Measurements from ENCODE around the gene GZF1. TPM values are rescaled to one million over a fixed set of nuclear protein-coding genes. Genes with fewer than 3 reads are reported as not detected.
A peak's percentile ranks its signal among the peaks of the same experiment; 100 is the strongest.

GZF1 gene
- total RNA-seq, 1 donor from 2014 or later: 12.9 TPM

GRCh38 chr20:23340524-23340923 lies 21.5 kb upstream of the GZF1 start:
- H3K27me3 Mint-ChIP-seq (ENCODE audit: insufficient read depth, low read depth): peaks cover 2% of the 10 kb centered on the region
- Histone ChIP-seq H3K27ac (no peak overlapping the region), H3K27me3 (no peaks in the 10 kb centered on the region), H3K9me3 (ENCODE audit: low read depth) (no peaks in the 10 kb centered on the region), H3K36me3 (no peaks in the 10 kb centered on the region), H3K79me2 (ENCODE audit: low read depth) (no peaks in the 10 kb centered on the region), H3F3A (ENCODE audit: low read depth) (no peaks in the 10 kb centered on the region), H3K4me3 (no peak overlapping the region), H3K4me1 (no peaks in the 10 kb centered on the region), H2AFZ (replicated peaks) (no peak overlapping the region), H3K9ac (no peak overlapping the region), H4K20me1 (ENCODE audit: low read depth) (no peaks in the 10 kb centered on the region), H3K4me2 (no peak overlapping the region)
- H3K4me1 Mint-ChIP-seq: peaks cover 2% of the 10 kb centered on the region
- peak overlapping the region; percentile 36 for H3K4me3 Mint-ChIP-seq
- no peaks in the 10 kb centered on the region for H3K36me3 Mint-ChIP-seq
- DNase-seq (ENCODE audit: low spot score): peak; percentile 85
- peak overlapping the region; percentile 93 for H3K27ac Mint-ChIP-seq
- no peaks in the 10 kb centered on the region for H3K9me3 Mint-ChIP-seq
- no peak for TF ChIP-seq EZH2 (IDR thresholded peaks at IDR 0.05)
- TF ChIP-seq, protein P1, sequence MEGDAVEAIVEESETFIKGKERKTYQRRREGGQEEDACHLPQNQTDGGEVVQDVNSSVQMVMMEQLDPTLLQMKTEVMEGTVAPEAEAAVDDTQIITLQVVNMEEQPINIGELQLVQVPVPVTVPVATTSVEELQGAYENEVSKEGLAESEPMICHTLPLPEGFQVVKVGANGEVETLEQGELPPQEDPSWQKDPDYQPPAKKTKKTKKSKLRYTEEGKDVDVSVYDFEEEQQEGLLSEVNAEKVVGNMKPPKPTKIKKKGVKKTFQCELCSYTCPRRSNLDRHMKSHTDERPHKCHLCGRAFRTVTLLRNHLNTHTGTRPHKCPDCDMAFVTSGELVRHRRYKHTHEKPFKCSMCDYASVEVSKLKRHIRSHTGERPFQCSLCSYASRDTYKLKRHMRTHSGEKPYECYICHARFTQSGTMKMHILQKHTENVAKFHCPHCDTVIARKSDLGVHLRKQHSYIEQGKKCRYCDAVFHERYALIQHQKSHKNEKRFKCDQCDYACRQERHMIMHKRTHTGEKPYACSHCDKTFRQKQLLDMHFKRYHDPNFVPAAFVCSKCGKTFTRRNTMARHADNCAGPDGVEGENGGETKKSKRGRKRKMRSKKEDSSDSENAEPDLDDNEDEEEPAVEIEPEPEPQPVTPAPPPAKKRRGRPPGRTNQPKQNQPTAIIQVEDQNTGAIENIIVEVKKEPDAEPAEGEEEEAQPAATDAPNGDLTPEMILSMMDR (IDR thresholded peaks at IDR 0.05): peak; percentile 79

- Histone ChIP-seq H3K27me3 (no peaks in the 10 kb centered on the region), H3K9me3 (ENCODE audit: low read depth) (no peaks in the 10 kb centered on the region), H3K4me2 (no peak overlapping the region), H3K79me2 (ENCODE audit: low read depth) (no peaks in the 10 kb centered on the region), H3K27ac (no peak overlapping the region), H3K36me3 (no peaks in the 10 kb centered on the region), H3F3A (ENCODE audit: low read depth) (no peaks in the 10 kb centered on the region), H4K20me1 (ENCODE audit: low read depth) (no peaks in the 10 kb centered on the region), H3K4me3 (no peak overlapping the region), H3K4me1 (no peaks in the 10 kb centered on the region), H3K9ac (no peak overlapping the region), H2AFZ (replicated peaks) (no peak overlapping the region)
- Mint-ChIP-seq H3K36me3 (no peaks in the 10 kb centered on the region), H3K4me1 (peaks cover 2% of the 10 kb centered on the region), H3K4me3 (no peak overlapping the region), H3K27me3 (ENCODE audit: insufficient read depth, low read depth) (peaks cover 2% of the 10 kb centered on the region), H3K9me3 (no peaks in the 10 kb centered on the region), H3K27ac (no peak overlapping the region)
- DNase-seq (ENCODE audit: low spot score): no peak
- TF ChIP-seq EZH2 (IDR thresholded peaks at IDR 0.05) (no peak), EZH2phosphoT487 (IDR thresholded peaks at IDR 0.05) (no peak)
- TF ChIP-seq, protein P1 (IDR thresholded peaks at IDR 0.05): no peak
These were observed 20.9 kb upstream of the GZF1 start for GRCh38 chr20:23341073-23341472.

DNA sequence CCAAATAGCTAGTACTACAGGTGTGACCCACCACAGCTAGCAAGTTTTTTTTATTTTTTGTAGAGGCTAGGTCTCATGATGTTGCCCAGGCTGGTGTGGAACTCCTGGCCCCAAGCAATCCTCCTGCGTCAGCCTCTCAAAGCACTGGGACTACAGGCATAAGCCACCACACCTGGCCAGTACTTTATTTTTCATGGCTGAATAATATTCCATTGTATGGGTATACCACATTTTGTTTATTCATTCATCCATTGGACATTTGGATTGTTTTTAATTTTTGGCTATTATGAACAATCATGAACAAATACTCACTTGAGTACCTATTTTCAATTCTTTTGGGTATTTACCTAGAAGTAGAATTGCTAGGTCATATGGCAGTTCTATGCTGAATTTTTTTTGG lies 18.4 kb upstream of the GZF1 start:
- no peak for DNase-seq (ENCODE audit: low spot score)
- Histone ChIP-seq H3K36me3 (no peaks in the 10 kb centered on the region), H3K27ac (no peak overlapping the region), H3K9me3 (ENCODE audit: low read depth) (no peaks in the 10 kb centered on the region), H3K4me2 (no peak overlapping the region), H3K4me1 (no peaks in the 10 kb centered on the region), H3F3A (ENCODE audit: low read depth) (no peaks in the 10 kb centered on the region), H3K79me2 (ENCODE audit: low read depth) (no peaks in the 10 kb centered on the region), H3K27me3 (no peaks in the 10 kb centered on the region), H2AFZ (replicated peaks) (no peak overlapping the region), H3K4me3 (no peak overlapping the region), H4K20me1 (ENCODE audit: low read depth) (no peaks in the 10 kb centered on the region), H3K9ac (no peak overlapping the region)
- Mint-ChIP-seq H3K4me1 (peaks cover 7% of the 10 kb centered on the region), H3K9me3 (no peaks in the 10 kb centered on the region), H3K36me3 (no peaks in the 10 kb centered on the region), H3K4me3 (no peak overlapping the region), H3K27ac (no peak overlapping the region), H3K27me3 (ENCODE audit: insufficient read depth, low read depth) (no peaks in the 10 kb centered on the region)
- TF ChIP-seq EZH2 (IDR thresholded peaks at IDR 0.05) (no peak), EZH2phosphoT487 (IDR thresholded peaks at IDR 0.05) (no peak)
- TF ChIP-seq, protein P1 (IDR thresholded peaks at IDR 0.05): no peak

Measured in neural progenitor cell (in vitro differentiated cells).